ENCODE measurements around the gene DDX43.
"Not testable (repeated sequence)": the region's sequence is repeated elsewhere in the genome, so short reads cannot be mapped to it uniquely, and the experiment has no call there.

DDX43 gene

DNA sequence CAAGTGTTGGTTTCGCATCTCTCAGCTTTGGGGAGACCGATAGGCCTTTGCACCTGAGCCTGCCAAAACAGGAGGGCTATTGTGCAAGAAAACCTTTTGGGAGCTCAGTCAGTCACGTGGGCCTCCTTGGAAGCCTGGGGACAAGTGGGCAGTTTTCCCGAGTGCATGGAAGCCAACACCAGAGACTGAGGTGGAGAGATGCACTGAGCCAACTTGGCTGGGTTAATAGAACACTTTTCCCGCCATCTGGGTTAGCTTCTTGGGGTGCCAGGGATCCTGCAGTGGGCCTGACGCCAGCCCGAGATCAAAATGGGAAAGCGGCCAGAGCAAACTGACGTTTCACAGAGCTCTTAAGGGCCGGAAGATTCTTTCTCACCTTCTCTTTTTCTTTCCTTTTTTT is 22.1 kb upstream of the DDX43 start:
- Mint-ChIP-seq H3K4me3 (no peak overlapping the region), H3K9me3 (no peaks in the 10 kb centered on the region), H3K36me3 (no peaks in the 10 kb centered on the region), H3K4me1 (no peaks in the 10 kb centered on the region), H3K27ac (no peak overlapping the region)
- ATAC-seq (no peak), DNase-seq (ENCODE audit: low spot score in 2 of 2) (no peak)

DNA sequence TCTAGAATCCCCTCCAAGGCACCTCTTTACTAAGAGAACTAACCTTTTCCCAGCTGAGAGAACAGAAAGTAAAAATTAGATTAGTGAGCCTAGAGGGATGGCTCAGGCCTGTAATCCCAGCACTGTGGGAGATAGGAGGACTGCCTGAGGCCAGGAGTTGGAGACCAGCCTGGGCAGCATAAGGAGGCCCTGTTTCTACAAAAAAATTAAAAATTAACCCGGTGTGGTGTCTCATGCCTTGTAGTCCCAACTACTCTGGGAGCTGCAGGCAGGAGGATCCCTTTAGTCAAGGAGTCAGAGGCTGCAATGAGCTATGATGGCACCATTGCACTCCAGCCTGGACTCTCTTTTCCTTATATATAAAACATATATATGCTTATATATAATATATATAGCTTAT is 19.4 kb upstream of the DDX43 start:
- Mint-ChIP-seq H3K4me3 (no peak overlapping the region), H3K4me1 (no peaks in the 10 kb centered on the region), H3K36me3 (no peaks in the 10 kb centered on the region), H3K27ac (no peak overlapping the region), H3K9me3 (no peaks in the 10 kb centered on the region)
- no peak for DNase-seq (ENCODE audit: low spot score in 2 of 2)
- ATAC-seq, result no peak

DNA sequence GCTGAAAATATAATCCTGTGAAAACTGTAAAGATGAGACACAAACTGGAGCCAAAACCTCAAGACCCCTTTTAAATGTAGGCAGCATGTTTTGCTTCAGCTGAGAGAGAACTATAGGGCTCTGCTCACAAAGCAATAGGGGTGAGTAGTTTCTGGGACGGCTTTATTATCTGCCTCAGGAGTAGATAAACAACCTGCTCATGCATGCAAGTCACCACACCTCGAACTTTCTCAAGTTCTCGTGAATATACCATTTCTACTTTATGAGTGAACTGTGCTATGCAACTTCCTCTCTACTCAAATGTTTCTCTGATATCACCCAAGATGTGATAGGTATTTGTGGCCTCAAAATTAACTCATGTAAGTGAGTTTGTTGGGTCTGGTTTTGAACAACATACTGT is 17.4 kb upstream of the DDX43 start:
- ATAC-seq (no peak), DNase-seq (ENCODE audit: low spot score in 2 of 2) (no peak)
- no peaks in the 10 kb centered on the region for H3K36me3 Mint-ChIP-seq
- H3K4me1 Mint-ChIP-seq, result no peaks in the 10 kb centered on the region
- no peaks in the 10 kb centered on the region for H3K9me3 Mint-ChIP-seq
- H3K27ac Mint-ChIP-seq, result no peak overlapping the region
- no peak overlapping the region for H3K4me3 Mint-ChIP-seq

DNA sequence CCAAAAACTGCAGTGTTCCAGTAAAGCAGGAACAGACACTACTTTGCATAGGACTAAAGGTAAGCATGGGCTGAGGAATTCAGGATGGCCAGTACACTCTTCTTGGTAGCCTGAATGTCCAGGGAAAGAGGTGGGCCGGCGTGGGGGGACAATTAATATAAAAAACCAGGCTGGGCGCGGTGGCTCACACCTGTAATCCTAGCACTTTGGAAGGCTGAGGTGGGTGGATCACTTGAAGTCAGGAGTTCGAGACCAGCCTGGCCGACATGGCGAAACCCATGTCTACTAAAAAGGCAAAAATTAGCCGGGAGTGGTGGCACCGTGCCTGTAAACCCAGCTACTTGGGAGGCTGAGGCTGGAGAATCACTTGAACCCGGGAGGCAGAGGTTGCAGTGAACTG is 13.1 kb upstream of the DDX43 start:
- not testable (repeated sequence) for H3K4me1 Mint-ChIP-seq; ATAC-seq; H3K36me3 Mint-ChIP-seq; H3K27ac Mint-ChIP-seq; DNase-seq (ENCODE audit: low spot score in 2 of 2); H3K4me3 Mint-ChIP-seq; H3K9me3 Mint-ChIP-seq

DNA sequence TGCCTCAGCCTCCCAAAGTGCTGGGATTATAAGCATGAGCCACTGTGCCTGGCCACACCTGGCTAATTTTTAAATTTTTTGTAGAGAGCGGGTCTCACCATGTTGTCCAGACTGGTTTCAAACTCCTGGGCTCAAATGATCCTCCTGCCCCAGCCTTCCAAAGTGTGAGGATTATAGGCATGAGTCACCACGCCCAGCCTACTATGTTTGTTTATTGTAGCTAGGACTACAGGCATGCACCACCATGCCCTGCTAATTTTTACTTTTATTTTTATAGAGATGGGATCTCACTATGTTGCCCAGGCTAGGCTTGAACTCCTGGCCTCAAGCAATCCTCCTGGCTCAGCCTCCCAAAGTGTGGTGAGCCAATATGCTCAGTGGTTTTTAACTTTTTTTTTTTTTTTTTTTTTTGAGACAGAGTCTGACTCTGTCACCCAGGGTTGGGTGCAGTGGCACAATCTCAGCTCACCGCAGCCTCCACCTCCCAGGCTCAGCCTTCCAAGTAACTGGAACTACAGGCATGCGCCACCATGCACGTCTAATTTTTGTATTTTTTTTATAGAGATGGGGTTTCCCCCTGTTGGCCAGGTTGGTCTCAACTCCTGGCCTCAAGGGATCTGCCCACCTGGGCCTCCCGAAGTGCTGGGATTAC is 12.0 kb upstream of the DDX43 start:
- ATAC-seq, result no peak
- Mint-ChIP-seq H3K27ac (no peak overlapping the region), H3K4me3 (no peak overlapping the region), H3K36me3 (no peaks in the 10 kb centered on the region), H3K4me1 (no peaks in the 10 kb centered on the region), H3K9me3 (no peaks in the 10 kb centered on the region)
- DNase-seq (ENCODE audit: low spot score in 2 of 2), result no peak

DNA sequence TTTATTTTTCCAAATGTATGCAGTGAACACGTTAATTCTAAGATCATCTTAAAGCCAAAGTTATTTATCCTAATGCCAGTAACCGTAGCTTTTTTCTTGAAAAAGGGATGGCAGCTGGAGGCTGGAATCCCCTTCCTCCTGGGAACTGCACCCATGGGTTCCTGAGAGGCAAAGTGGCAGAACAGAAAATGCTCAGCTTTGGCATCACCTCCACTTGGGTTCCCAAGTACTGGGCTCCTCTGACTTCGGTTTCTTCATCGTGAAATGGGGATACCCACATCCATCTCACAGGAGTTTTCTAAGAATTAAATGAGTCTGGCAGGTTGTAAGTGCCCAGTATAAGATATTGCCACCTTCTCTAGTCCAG is 6.2 kb upstream of the DDX43 start:
- Mint-ChIP-seq H3K4me3 (peak overlapping the region; percentile 81), H3K9me3 (no peaks in the 10 kb centered on the region), H3K4me1 (peaks cover 11% of the 10 kb centered on the region), H3K36me3 (no peaks in the 10 kb centered on the region), H3K27ac (peak overlapping the region; percentile 91)
- DNase-seq (ENCODE audit: low spot score in 2 of 2), result no peak
- peak; percentile 4 for ATAC-seq

DNA sequence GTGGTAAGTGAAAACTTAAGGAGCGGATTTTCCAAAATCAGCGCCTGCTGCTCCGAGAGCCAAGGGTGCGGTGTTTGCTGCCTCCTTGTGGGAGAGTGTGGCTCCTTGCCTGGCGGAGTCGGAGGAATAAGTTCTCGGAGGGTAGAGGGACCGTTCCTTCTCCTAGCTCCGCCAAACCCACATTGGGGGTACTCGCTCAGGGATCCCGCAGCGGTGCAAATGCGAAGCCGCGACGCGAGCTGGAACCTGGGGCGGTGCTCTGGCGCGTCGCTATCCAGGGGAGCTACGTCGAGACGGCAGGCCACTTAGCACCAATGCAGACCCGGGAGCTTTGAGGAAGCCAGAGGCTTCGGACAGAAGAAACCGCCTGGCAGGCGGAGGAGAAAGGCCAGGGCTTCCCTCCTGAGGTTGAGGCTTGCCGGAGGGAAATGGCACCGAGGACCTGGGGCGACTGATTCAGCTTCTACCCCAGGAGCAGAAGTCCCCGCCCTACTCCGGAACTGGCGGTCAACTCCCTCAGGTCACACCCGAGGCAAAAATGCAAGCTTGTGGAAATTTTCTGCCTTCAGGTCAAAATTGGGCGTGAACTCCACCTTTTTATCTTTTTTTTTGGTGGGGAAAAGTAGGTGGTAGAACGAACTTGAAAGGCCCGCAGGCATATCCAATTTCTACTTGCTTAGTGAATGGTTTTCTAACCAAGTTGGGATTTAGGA is 5.7 kb upstream of the DDX43 start:
- peaks cover 11% of the 10 kb centered on the region for H3K4me1 Mint-ChIP-seq
- no peaks in the 10 kb centered on the region for H3K9me3 Mint-ChIP-seq
- ATAC-seq (peak; percentile 97), DNase-seq (ENCODE audit: low spot score in 2 of 2) (peak; percentile 44 to 80)
- peak overlapping the region; percentile 81 for H3K4me3 Mint-ChIP-seq
- H3K27ac Mint-ChIP-seq, result peak overlapping the region; percentile 91
- H3K36me3 Mint-ChIP-seq, result no peaks in the 10 kb centered on the region

DNA sequence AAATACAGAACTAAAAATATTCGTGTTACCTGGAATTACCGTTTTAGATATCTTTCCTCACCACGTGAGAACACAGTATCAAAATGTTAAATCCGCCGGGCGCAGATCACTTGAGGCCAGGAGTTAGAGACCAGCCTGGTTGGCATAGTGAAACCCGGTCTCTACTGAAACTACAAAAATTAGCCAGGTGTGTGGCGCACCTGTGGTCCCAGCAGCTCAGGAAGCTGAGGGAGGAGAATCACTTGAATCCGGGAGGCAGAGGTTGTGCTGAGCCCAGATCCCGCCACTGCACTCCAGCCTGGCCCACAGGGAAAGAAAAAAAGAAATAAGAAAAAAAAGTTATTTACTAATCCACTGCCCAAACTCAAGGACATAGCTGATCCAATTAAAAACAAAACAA is 4.8 kb upstream of the DDX43 start:
- H3K4me1 Mint-ChIP-seq, result peaks cover 14% of the 10 kb centered on the region
- no peak for ATAC-seq
- H3K27ac Mint-ChIP-seq, result peak overlapping the region; percentile 91
- H3K9me3 Mint-ChIP-seq, result no peaks in the 10 kb centered on the region
- DNase-seq (ENCODE audit: low spot score in 2 of 2), result no peak
- no peaks in the 10 kb centered on the region for H3K36me3 Mint-ChIP-seq
- peak overlapping the region; percentile 81 for H3K4me3 Mint-ChIP-seq

DNA sequence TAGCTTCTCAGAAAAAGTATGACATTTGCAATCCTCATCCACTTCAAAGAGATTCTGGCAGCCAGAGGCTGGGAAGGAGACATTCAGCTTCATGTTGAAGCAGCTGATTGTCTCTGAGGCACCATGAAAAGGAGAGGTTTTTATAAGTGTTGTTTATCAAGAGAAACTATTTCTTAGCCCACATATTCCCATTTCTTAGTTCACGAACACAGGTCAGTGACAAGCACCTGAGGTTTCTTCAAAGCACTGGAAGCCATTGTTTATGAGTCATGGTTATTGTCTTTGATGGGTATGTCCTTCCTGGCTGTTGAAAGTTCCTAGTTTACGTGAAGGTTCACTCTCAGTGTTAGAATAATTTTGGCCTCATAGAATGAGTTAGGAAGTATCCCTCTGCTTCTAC is 3.0 kb upstream of the DDX43 start:
- DNase-seq (ENCODE audit: low spot score in 2 of 2) (no peak), ATAC-seq (no peak)
- Mint-ChIP-seq H3K9me3 (no peaks in the 10 kb centered on the region), H3K4me1 (peaks cover 16% of the 10 kb centered on the region), H3K36me3 (no peaks in the 10 kb centered on the region), H3K27ac (peak overlapping the region; percentile 65), H3K4me3 (no peak overlapping the region)

DNA sequence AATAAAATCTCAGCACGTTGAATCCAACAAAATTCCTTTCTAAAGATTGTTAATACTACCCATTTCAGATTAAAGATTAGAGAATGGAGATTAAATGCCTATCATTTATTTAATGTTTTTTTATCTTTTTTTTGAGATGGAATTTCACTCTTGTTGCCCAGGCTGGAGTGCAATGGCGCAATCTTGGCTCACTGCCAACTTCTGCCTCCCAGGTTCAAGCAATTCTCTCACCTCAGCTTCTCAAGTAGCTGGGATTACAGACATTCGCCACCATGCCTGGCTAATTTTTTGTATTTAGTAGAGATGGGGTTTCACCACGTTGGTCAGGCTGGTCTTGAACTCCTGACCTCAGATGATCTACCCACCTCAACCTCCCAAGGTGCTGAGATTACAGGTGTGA is 2.4 kb upstream of the DDX43 start:
- not testable (repeated sequence) for H3K27ac Mint-ChIP-seq; H3K4me3 Mint-ChIP-seq; H3K36me3 Mint-ChIP-seq; H3K9me3 Mint-ChIP-seq; DNase-seq (ENCODE audit: low spot score in 2 of 2); ATAC-seq
- H3K4me1 Mint-ChIP-seq, result peaks cover 16% of the 10 kb centered on the region

DNA sequence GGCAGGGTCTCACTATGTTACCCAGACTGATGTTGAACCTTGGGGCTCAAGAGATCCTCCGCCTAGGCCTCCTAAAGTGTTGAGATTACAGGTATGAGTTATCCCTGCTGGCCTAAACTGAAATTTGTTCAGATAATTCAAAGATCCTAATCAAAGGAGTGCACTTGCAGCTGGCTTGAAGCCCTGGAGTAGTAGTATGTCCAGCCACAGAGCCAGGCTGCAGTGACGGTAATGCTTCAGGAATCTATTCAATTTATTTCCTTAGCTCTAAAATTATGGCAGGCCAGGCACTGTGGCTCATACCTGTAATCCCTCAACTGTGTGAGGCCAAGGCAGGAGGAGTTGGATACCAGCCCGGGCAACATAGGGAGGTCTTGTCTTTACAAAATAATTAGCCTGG is 1.4 kb upstream of the DDX43 start:
- Mint-ChIP-seq H3K9me3 (no peaks in the 10 kb centered on the region), H3K4me3 (no peak overlapping the region), H3K4me1 (peaks cover 16% of the 10 kb centered on the region), H3K36me3 (no peaks in the 10 kb centered on the region), H3K27ac (no peak overlapping the region)
- ATAC-seq, result no peak
- DNase-seq (ENCODE audit: low spot score in 2 of 2), result no peak

DNA sequence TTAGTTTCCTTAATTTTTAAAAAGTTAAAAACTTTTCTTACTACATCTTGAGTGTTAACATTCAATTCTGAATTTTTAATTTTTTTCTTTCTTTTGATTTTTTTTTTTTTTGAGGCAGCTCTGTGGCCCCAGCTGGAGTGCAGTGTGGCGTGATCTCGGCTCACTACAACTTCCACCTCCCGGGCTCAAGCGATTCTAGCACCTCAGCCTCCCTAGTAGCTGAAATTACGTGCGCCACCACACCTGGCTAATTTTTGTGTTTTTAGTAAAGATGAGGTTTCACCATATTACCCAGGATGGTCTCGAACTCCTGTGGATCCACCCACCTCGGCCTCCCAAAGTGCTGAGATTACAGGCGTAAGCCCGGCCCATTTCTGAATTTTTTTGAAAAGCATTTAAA is 1.2 kb downstream of the DDX43 start:
- H3K9me3 Mint-ChIP-seq, result no peaks in the 10 kb centered on the region
- H3K36me3 Mint-ChIP-seq, result no peaks in the 10 kb centered on the region
- peaks cover 16% of the 10 kb centered on the region for H3K4me1 Mint-ChIP-seq
- H3K4me3 Mint-ChIP-seq, result no peak overlapping the region
- ATAC-seq (no peak), DNase-seq (ENCODE audit: low spot score in 2 of 2) (no peak)
- no peak overlapping the region for H3K27ac Mint-ChIP-seq

DNA sequence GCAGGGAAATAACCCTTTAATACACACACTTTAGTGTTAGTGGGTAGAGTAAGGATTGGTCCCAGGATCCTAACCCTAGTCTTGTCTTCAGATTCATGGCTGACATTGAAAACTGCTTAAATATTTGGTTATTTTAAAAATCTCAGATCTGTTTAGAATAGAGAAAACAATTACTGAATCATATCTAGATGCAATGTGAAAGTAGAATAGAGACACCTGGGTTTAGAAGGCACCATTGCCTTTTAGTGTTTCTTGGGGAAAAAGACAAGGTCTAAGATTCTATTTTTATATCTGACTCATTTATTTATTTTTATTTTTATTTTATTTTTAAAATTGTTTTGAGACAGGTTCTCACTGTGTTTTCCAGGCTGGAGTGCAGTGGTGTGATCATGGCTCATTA is 6.0 kb downstream of the DDX43 start:
- ATAC-seq (no peak), DNase-seq (ENCODE audit: low spot score in 2 of 2) (no peak)
- Mint-ChIP-seq H3K27ac (no peak overlapping the region), H3K36me3 (peaks cover 4% of the 10 kb centered on the region), H3K4me1 (no peaks in the 10 kb centered on the region), H3K9me3 (no peaks in the 10 kb centered on the region), H3K4me3 (no peak overlapping the region)

DNA sequence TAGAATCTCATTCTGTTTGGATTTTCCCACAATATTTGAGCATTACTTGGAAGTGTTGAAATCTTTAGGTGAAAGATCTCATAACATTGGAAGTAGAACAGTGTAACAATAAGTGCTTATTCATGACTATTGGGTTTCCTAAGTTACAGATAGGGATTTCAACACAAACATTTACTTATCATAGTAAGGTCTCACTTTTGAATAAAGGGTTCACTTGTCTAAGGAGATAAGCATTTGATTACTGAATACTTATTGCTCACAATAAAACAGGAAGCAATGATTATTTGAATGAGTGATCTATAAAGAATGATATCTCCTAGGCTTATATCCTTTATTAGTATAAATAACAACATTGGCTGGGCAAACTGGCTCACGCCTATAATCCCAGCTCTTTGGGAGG is 14.8 kb downstream of the DDX43 start:
- no peak for ATAC-seq
- Mint-ChIP-seq H3K9me3 (no peaks in the 10 kb centered on the region), H3K4me3 (no peak overlapping the region), H3K36me3 (peaks cover 12% of the 10 kb centered on the region), H3K4me1 (no peaks in the 10 kb centered on the region), H3K27ac (no peak overlapping the region)
- DNase-seq (ENCODE audit: low spot score in 2 of 2), result no peak

DNA sequence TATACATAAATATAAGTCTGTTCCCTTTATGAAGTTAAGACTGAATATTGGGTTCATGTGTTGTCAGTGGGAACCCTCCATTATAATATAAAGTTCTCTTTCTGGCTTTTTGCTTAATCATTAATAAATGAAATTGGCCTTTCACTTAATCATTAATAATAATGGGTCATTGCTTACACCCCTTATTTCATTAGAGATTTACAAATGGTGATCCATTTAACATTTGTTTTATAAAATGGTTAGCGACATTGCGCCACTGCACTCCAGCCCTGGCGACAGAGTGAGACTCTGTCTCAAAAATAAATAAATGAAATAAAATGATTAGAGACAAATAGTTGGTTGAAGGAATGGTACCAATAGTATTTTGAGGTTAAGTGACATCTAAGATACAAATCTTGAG is 18.5 kb downstream of the DDX43 start:
- no peak for DNase-seq (ENCODE audit: low spot score in 2 of 2)
- H3K36me3 Mint-ChIP-seq, result peaks cover 31% of the 10 kb centered on the region
- no peak for ATAC-seq
- H3K4me3 Mint-ChIP-seq, result no peak overlapping the region
- H3K27ac Mint-ChIP-seq, result no peak overlapping the region
- peaks cover 3% of the 10 kb centered on the region for H3K4me1 Mint-ChIP-seq
- H3K9me3 Mint-ChIP-seq, result no peaks in the 10 kb centered on the region

DNA sequence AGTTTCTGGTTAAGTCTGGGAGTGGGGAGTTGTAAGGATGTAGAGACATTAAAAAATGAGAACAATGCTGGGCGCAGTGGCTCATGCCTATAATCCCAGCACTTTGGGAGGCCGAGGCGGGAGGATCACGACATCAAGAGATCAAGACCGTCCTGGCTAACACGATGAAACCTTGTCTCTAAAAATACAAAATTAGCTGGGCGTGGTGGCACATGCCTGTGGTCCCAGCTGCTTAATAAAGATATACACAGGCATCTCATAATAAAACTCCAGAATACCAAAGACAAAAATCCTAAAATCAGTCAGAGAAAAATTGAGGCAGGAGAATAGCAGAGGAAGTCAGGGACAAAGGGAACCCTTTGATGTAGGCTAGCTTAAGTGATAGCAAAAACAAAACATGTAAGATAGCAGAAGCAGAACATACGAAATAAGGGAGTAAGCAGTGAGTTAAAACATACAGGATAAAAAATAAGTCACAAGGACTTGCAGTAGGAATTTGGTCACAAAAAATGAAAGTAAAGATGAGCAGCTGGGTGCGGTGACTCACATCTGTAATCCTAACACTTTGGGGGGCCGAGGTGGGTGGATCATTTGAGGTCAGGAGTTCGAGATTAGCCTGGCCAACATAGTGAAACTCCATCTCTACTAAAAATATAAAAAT is 23.6 kb downstream of the DDX43 start:
- Mint-ChIP-seq H3K4me1 (peaks cover 20% of the 10 kb centered on the region), H3K4me3 (no peak overlapping the region), H3K27ac (peak overlapping the region; percentile 71), H3K36me3 (peaks cover 71% of the 10 kb centered on the region), H3K9me3 (no peaks in the 10 kb centered on the region)
- DNase-seq (ENCODE audit: low spot score in 2 of 2), result no peak
- no peak for ATAC-seq

Data from stimulated activated effector memory CD8-positive, alpha-beta T cell treated with anti-CD3 and anti-CD28 coated beads, Interleukin-12 subunit alpha, Interleukin-12 subunit beta, amount 100 ng/mL, for 72 hours (primary cell).